ENCODE data around the gene MAN2A1.

The MAN2A1 gene

DNA sequence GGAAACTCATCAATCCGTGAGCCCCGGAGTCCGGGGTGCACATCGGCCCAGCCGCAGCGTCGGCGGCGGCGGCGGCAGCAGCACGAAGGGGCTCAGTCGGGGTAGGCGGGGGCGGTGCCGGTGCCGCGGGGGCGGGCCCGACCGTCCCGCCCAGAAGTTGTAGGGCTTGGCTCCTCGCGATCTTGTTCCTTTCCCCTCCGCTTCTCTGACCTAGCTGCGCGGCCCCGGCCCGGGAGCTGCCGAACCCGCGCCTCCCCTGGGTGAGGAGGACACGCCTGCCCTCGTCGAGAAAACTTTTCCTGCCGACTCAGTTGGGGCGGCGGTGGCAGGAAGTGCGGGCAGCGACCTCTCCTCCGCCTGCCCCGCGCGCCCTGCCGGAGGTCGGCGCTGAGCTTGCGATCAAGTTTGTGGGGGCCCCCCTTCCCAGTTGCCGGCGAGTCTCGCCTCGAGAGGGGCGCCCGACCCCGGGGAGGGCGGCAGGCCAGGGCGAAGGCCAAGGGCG, at the start of gene MAN2A1:
TSS of gene MAN2A1 (plus strand) at position 188 of the 502 bp plus-strand sequence. CDS start 491 bp downstream, outside the sequence.
- peak; percentile 91 for DNase-seq

DNA sequence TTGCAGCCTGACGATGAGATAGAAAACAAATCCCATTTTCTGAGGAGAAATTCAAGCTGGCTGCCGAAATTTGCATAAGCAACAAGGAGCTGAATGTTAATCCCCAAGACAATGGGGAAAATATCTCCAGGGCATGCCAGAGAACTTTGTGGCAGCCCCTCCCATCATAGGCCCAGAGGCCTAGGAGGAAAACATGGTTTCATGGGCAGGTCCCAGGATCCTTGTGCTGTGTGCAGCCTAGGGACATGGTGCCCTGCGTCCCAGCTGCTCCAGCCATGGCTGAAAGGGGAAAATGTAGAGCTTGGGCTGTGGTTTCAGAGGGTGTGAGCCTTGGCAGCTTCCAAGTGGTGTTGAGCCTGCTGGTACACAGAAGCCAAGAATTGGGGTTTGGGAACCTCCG, 48.8 kb upstream of the MAN2A1 start:
- DNase-seq: no peak

- no peak for DNase-seq
These were observed 45.9 kb upstream of the MAN2A1 start for GRCh38 chr5:109643791-109644350.

- no peak for DNase-seq
These were observed 44.9 kb upstream of the MAN2A1 start for GRCh38 chr5:109644829-109645228.

- peak; percentile 75 for DNase-seq
These were observed 44.0 kb upstream of the MAN2A1 start for GRCh38 chr5:109645707-109646192.

DNA sequence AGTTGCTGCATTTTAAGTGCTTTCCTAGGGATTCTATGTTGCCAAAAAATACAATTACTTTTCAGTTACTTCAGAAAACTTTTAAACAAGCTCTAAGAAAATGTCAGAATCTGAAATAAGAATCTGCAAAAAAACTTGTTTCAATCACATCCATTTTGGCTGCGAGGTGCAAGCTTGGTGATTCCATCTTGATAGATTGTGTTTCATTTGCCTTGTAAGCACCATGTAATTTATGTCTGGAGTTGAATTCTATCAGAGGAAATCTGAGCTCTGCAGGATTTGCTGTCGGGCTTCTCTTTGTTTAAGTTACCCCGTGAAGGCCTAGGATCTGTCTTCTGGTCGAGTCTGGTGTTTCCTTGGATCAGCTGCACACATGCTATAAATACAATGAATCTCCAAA, 40.4 kb upstream of the MAN2A1 start:
- DNase-seq: no peak

DNA sequence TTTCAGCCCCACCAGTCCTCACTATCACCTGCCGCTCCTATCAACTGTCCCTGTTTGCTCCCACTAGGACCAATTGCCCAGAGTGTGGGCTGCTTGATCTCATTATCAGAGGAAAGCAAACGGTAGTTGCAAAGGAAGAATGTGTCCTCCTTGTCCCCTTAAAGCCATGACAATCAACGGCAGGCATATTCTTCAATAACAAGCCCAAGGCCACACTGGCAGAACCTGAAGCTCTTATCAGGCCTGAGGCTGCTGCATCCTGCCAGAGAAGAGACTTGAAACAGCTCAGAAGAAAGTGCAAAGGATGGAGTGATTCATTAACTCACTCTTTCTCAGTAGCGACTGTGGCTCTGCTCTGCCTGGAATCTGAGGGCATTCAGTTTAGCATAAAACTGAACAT, 39.2 kb upstream of the MAN2A1 start:
- no peak for DNase-seq

- no peak for DNase-seq
These were observed 37.6 kb upstream of the MAN2A1 start for GRCh38 chr5:109652096-109652495.

DNA sequence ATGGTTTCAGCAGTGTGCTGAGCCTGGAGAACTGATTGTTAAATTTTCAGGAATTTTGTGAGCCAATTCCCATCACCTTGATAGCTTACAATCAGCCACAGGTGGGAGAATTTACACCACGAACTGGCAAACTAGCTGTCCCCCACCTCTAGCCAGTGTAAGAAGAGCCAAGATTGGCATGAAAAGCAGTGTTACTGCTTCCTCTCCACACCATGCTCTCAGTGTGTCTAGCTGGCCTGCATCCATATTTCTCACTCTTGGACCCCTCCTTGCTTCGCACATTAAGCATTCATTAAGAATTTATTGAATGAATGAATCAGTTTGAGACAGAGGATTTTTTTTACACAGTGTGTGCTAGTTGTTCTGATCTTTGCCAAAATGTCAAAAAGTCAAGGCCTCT, 36.7 kb upstream of the MAN2A1 start:
- DNase-seq: no peak

DNA sequence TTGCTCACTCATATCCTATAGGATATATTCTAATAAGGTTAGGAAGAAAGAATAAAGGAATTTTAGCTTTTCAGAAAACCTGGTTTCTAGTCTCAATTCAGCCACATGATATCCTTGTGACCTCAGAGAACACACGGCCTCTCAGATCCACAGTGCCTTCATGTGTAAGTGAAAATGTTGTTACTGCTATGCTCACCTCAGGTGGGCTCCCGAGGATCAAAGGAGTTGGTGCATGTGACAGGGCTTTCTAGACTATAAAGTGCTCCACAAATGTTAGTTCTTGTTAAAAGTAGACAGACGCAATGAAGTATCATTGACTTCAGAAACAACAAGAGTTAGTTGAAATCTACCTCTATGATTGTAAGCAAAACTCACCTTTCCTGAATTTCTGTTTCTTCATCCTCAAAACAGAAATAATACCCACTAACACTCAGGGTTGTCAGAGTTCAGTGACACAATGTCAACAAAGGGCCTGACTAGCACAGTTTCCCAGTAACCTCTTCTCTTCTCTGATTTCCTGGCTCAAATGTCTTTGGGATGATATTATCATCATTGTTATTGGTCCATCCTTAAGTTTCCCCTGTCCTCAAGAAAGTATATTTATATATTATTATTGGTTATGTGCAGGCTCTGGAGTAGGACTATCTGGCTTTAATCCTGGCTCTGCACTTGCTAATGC, 36.0 kb upstream of the MAN2A1 start:
- no peak for DNase-seq

GRCh38 chr5:109654455-109654854, 35.3 kb upstream of the MAN2A1 start:
- no peak for DNase-seq

DNA sequence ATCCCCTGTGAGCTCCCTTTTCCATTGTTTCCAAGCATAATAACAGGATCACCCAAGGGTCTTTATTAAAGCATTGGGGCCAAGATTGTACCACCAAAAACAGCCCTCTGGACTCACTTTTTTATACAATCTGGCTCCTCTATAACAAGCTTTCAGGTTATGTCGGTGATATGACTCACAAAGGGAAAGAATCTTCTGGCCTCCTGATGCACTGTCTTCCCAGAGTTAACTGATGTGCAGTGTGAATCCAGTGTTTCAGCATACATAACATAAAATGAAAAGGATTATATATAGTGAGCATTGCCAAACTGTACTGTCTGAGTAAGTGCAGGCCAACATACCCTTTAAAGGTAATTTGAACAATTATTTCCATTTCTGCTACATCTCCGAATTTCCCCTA, 33.9 kb upstream of the MAN2A1 start:
- no peak for DNase-seq

GRCh38 chr5:109656829-109657228, 32.9 kb upstream of the MAN2A1 start:
- DNase-seq: peak; percentile 79

DNA sequence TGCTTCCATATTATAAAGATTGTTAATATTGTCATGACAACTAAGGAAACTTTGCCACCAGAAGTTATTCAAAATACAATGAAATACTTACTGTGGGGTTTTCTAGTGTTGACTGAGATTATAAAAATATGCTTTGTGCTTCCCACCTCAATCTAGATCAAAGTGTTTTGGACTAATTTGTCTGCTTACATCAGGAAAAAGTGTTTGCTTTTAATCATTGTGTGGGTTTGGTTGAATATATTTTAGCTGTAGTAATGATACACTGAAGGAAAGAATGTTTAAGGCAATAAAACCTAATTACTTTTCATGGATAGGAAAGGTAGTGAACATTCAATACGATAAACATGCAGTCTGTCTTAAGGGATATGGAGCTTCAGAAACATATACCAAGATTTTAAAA, 29.8 kb upstream of the MAN2A1 start:
- no peak for DNase-seq

GRCh38 chr5:109660301-109660700, 29.4 kb upstream of the MAN2A1 start:
- DNase-seq: no peak

DNA sequence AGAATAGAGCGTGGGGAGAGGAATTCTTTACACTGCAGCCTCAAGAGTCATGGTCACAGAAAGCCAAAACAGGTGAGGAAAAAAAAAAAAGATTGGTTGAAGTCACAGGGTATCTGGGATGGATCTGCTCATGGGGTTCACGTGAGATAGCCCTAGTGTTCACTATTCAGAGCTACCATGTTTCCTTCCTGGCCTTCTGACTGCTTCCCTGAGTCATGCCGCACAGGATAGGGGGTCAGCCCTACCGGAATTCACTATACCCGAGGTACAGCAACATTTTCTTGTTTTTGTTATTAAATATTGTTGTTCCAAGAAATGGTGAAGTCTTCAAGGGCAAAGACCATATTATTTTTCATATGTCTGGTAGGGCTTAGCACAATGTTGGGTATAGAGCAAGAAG, 21.5 kb upstream of the MAN2A1 start:
- no peak for DNase-seq

DNA sequence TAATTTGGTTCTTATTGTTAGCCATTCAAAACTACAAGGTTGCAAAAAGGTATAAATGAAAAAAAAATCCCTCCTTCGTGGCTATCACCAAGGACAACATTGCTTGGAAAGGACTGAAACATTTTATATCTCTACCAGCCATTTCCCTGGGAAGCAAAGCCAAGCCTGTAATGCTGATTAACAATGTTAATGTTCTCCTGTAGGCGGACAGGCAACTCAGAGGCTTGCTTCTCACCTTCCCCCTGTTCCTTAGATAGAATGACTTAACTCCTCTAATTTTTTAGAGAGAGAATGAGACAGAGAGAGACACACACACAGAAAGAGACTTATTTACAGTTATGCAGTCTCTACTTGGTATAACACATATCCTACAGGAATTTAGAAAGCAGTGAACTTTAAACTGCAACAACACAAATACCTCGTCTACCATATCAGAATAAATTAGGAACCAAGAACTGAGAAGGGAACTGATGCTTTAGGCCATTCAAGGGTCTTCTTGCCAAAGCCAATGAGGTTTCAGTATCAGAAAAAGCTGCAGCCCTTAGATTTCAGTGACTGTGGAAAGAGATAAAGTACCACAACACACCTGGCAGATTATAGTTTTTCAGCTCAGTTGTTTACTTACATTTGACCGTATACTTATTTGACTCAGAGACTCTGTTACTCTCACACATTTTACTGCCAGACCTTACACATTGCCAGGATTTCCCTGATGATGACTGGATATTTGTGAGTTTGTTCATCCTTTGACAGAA, 20.9 kb upstream of the MAN2A1 start:
- no peak for DNase-seq

GRCh38 chr5:109669991-109670706, 19.6 kb upstream of the MAN2A1 start:
- no peak for DNase-seq

DNA sequence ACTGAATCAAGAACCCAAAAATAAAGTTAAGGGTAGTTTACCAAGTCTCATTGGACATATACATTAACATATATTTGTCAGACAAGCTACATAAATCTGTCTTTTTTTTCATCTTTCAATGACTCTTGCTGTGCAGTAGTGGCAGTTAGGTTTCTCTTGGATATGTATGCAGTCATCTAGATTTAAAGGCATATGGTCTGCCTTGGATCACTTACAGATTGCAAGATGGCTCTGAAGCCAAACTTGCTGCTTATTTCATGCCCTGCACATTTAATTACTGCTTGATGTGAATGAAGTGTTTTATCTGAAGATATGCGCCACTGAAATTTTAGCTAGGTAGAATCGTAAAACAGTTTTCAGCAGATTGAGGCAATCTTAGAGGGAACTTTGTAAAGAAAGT, 18.6 kb upstream of the MAN2A1 start:
- DNase-seq: no peak

DNA sequence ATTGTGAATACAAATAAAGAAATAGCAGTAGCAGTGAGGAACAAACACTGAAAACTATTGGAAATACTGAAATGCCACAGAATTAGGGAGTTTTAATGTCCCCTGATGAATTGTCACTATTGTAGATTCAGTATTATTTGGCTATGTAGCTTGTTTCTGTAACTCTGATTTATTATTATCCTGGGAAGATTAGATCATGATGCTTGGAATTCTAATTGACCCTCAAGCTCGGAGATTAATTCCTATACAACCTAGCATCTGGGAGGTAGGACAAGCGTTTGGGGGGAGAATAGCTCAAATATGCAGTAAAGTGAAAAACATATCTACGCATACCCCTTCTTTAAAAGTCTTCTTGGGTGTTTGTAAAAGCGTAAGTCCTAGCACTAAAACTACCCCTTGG, 15.1 kb upstream of the MAN2A1 start:
- no peak for DNase-seq

GRCh38 chr5:109676920-109677319, 12.8 kb upstream of the MAN2A1 start:
- no peak for DNase-seq

DNA sequence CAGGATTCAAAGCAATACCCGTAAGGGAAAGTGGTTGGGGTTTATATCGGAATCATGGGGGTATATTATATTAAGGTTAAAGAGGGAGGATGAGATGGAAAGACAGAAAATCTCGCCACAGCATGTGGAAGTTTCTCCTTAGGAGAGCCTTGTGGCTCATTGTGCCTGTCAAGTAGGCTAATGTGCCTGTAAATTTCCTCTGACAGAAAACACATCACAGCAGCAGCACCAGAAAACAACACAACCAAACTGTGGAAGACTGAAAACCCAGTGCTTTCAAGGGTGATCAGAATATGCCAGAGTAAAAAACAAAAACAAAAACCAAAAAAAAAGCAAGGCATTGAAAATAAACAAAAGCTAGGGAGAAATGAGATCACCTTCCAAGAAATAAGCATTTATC, 11.3 kb upstream of the MAN2A1 start:
- no peak for DNase-seq

- no peak for DNase-seq
These were observed 8.0 kb upstream of the MAN2A1 start for GRCh38 chr5:109681763-109682162.

All from femur (tissue), 1 donor.